NCI-H2029 (cell line): ENCODE data around the gene NELL2.
"Not testable (repeated sequence)": the region's sequence is repeated elsewhere in the genome, so short reads cannot be mapped to it uniquely, and the experiment has no call there.

Experiments used
- DNase-seq: peaks from one replicate; lab custom pipeline; 2025; lab: John Stamatoyannopoulos, UW

Gene NELL2

DNA sequence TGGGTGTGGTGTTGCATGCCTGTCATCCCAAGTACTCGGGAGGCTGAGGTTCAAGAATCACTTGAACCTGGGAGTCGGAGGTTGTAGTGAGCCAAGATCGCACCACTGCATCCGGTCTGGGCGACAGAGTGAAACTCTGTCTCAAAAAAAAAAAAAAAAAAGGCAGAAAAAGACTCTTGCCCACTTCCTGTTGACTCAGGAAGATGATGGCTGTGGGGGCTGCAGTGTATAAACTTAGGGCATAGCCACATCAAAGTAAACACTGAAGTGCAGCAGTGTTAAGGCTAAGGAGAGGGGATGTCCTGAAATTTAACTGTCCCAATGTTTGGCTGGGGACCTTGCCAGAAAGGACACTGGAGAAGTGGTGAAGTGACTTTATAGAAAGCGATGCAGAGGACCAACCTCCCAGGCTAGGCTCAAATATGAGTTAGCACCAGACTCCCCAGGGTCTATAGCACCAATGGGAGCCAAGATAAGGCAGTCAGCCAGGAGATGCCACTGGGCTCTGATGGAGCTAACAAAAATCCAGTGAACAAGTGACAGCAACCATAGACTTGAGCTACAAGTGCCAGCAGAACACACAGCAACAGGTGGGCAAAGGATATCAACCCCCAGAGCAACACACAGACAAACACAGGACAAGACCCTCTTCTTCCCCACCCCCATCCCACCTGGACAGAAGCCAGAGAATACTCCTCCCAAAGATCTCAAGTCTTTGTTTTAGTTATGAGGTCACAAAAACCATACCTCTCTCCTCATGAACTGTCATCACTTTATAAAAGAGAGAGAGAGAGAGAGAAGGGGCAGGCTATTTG, 28.0 kb downstream of the NELL2 start:
- no peak for DNase-seq

DNA sequence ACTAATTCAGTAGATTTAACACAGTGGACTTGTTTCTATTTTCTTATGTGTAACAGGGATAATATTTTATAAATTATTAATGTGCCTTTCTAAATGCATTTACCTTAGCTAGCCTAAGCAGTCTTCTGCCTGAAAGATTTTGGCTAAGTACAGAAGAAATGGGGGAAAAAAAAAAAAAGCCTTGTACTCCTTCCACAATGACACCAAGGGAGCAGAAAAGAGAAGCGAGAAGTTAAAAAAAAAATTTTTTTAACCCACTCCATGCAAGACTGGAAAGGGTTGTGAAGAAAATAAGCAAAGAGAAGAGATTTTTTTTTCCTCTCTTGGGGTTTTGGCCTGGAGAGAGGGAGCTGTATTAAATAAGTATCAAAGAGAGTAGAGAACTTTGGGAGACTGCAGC, 28.7 kb downstream of the NELL2 start:
- no peak for DNase-seq

DNA sequence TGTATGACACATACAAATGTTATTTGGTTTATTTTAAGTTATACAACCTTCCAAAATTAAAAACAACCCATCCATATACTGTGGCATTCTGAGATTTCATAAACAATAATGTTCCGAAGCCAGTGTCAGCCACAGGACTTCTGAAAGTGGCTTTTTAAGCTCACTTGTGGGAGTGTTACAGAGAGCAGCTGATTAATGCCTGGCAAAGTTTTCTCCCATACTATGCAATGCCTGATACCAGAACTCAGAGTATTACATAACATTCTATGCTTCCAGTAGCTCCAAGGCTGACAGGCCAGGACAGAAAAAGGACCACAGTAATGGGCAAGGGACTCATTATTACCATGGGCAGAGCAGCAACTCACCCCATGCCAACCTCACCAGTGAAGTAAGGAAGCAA, 29.3 kb downstream of the NELL2 start:
- DNase-seq, result no peak

DNA sequence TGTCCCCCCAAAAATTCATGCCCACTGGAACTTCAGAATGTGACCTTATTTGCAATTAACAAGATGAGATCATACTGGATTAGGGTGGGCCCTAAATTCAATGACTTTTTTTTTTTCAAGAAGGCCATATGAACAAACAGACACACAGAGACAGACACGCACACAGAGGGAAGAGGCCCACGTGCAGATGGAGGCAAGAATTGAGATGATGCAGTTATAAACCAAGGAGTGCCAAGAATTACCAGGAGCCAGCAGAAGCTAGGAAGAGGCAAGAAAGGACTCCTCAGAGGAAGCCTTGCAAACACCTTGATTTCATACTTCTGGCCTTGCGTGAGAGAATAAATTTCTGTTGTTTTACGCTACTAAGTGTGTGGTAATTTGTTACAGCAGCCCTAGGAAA, 33.4 kb downstream of the NELL2 start:
- no peak for DNase-seq

DNA sequence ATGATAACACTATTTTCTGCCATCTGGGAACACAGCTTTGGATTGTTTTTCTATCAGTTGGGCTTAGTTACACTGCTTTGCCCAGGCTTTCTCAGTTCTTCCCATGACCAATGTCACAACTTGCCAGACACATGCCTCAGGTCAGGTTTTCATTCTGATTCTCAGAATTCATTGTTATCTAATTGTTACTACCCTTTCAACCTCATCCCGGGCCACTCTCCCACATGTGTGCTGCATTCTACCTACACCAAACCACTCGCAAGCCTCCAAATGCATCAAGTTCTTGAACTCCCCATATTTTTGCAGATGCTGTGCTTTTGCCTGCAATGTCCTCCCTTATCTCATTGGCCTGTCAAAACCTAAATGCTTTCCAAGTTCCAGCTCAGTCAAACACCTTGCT, 36.3 kb downstream of the NELL2 start:
- DNase-seq, result no peak

DNA sequence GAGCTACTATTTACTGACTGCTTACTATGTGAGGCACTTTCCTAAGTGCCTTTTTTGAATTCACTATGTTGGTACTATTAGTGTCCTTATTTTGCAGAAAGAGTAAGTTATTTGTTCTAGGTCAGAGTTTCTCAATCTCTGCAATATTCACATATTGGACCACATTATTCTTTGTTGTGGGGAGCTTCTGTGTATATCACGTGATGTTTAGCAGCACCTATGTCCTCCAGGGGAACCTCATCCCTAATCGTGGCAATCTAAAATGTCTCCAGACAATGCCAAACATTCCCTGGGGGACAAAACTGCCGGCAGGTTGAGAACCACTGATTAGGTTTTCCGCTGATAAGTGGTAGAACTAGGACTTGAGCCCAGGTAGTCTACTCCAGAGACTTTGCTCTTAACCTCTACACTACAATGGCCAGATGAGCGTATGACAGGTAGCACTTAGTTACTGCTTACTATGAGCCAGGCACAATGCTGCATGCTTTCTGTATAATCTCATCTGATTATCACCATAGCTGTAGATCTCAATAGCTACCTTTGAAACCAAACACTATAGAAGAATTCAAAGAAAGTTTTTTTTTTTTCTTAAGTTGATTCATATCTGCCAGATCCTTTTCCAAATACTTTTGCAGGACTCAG, 38.9 kb downstream of the NELL2 start:
- DNase-seq, result no peak

DNA sequence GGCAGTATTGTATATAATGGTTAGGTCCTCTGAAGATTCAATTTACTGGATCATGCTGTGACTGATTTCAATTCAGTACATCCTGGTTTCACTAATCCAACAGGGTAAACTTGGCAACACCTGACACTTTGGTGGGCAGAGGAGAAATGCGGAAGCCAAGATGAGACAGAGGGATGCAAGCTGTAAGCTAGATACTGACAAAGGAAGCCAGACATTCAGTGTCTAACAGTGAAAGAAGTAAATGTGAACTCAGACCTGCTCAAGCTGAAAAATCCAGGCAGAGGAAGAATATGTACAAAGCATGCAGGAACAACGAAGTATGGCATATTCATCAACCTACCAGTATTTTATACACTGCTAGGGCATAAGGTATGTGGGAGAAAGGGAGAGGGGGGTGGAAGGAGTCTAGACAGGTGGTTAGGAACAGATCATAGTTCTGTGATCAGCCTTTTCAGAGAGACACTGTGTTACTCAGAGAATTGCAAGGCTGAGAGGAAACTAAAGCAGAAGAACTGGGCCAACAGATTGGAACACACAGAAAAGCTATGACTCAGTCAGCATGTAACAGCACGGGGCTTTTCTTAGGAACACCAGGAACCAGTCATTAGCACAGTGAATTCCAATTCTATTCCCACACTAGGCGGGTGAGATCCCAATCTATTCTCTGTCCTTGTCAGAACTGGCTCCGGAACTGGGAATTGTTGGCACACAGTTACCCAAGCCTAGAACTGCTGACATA, 40.3 kb downstream of the NELL2 start:
- no peak for DNase-seq

DNA sequence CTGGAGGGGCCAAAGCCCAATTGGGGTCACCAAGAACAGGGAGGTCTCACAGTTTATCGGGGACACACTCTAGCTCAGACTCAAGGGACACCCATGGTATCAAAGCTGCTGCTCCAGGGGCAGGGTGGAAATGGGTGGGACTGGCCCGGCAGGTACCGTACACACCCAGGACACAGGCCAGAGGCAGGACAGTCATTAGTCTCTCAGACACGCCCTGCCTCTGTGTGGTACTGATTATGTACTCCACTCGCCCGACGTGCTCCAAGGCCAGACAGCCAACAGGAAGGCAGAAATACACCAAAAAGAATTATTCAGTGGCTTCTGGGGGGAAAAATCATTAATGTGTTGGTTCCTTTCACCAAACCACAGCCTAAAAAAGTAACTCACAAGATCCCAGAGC, 41.1 kb downstream of the NELL2 start:
- not testable (repeated sequence) for DNase-seq

DNA sequence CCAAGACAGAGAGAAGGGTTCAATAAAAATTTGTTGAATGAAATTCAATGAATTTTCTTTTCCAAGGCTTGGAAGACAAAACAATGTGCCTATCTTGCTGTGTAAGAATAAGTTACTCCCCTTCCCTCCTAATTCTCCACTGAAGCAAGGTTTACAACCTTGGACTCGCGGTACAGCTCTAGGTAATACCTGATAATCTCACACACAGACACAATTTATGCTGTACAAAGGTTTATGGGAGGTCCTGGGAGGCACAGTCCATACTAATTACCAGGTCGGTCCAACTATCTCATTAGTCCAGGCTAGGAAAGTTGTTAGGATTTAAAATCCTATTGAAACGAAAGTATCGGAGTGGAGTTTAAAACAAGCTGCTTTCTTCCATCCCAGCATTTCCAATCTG, 42.6 kb downstream of the NELL2 start:
- DNase-seq, result no peak

DNA sequence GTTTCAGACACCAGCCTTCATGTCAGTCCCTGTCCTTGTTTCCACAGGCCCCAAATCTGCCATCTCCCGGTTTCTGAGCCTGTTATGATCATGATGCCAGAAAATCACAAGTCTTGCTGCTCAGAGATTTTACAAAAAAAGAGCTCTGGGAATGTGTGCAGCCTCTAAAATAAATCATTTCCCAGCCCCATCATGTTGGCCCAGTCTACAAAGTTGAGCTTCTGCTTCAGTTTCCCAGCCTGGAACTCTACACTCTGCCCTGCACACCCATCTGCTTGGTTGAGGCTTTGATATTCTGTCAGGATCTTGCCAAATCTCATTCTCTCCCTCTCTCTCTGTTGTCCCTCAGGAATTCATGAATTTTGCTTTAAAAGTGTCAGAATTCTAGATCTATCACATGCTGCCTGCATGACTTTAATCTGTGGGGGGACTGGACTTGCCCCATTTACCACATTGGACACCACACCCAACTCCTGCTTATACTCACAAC, 45.5 kb downstream of the NELL2 start:
- no peak for DNase-seq

DNA sequence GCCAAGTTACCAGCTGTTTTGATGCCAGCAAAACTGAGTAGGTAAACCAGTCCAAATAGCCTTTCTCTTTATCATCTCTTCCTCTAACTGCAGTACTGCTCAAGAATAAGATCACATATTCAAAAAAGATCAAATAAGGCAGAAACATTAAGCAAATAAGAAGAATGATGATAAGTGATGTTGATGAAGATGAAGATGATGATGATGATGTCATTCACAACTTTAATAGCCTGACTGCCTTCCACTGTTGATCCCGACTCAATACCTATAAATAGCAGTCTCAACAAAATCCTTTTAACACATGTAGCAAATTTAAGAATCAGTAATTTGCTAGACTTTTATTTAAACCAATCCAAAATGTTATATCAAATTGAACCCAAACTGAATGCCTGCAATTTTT, 47.1 kb downstream of the NELL2 start:
- DNase-seq, result no peak

DNA sequence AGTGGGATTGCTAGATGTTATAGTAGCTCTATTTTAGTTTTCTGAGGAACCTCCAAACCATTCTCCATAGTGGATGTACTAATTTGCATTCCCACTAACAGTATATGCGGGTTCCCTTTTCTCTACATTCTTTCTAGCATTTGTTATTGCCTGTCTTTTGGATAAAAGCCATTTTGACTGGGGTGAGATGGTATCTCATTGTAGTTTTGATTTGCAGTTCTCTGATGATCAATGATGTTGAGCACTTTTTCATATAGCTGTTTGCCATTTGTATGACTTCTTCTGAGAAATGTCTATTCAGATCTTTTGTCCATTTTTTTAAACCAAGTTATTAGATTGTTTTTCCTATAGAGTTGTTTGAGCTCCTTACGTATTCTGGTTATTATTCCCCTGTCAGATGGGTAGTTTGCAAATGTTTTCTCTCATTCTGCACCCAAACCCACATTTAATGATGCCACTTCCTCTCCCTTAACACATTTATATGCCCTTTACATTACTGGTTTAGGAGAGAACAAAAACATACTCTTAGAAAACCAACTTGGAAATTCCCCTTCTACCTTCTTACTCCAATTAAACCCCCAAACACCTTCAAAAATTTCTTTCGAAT, 48.2 kb downstream of the NELL2 start:
- no peak for DNase-seq

DNA sequence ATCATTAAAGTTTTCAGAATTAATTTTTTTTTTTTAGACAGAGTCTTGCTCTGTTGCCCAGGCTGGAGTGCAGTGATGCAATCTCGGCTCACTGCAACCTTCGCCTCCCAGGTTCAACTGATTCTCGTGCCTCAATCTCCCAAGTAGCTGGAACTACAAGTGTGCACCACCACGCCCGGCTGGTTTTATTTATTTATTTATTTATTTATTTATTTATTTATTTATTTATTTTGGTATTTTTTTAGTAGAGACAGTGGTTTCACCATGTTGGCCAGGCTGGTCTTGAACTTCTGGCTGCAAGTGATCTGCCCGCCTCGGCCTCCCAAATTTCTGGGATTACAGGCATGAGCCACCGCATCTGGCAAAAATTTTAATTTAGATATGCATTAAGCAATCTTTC, 54.4 kb downstream of the NELL2 start:
- DNase-seq, result not testable (repeated sequence)

DNA sequence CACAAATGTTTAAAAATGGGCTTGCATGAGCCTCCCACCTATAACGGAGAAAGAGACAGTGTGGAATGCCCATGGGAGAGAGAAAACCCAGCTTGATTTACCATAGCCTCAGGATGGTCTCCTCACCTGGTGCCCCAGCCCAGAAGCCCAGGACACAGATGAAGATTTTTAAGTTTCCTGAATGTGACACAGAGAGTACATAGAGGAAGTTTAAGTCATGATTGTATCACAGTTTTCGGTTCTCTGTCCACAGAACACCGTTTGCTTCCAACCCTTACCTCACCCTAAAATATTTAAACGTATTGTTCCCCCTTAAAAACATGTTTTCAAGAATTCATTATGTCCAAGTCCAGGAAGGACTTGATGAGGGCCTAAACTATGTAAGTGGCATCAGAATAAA, 56.2 kb downstream of the NELL2 start:
- no peak for DNase-seq

DNA sequence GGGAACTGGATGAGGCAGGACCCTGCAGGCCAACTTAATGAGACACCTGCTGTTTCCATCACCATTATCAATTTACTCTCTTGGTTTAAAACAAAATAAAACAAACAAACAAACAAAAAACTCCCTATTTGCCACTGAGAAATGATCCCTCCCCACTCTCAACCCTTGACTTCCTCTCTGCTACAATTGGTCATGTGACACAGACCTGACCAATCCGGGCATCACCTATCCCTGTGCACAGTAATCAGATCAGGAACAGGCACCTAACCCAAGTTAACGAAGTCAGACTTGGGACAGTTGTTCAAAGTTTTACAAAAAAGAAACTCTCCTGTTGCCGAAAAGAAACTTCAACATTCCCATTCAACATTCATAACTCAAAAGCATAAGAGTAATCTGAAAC, 58.4 kb downstream of the NELL2 start:
- no peak for DNase-seq

DNA sequence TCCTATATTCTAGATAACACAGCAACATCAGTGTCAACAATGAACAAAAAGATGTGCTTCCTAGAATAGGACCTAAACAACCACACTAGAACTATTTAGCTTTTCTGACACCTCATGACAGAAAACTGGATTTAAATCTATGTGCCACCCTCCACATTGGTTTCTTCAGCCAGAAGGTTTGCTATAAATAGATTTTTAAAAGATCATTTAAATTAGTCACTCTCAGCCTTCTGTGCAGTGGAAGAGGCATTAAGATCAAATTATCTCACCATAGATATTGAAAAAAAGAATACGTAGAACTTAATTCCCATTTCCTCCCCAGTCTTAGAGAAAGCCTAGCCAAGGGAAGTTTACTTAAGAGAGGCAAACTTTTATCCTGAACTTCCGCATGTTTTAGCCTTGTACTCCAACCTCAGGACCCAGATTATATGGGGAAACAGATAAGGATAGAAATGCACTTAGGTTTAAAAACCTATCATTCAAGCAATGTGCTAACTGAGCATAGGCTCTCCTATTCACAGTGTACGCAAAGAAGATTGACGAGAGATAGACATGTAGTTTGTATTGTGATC, 59.6 kb downstream of the NELL2 start:
- DNase-seq, result no peak

DNA sequence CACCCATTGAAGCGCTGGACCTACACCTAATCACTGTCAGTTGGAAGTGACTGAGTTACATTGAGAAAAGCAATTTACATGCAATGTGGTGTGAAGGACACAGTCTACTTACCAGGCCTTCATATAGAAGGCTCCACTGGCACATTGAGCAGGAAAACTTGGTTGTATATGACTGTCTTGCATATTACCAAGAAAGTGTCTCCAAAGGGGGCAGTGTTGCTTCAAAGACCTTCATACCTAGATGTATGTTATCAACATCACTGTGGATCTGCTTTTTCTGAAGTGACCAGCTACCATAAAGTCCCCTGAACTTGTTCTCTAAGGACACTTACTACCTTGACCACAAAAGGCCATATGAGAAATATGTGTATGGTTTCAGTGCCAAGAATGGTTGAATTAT, 64.1 kb downstream of the NELL2 start:
- DNase-seq, result no peak

DNA sequence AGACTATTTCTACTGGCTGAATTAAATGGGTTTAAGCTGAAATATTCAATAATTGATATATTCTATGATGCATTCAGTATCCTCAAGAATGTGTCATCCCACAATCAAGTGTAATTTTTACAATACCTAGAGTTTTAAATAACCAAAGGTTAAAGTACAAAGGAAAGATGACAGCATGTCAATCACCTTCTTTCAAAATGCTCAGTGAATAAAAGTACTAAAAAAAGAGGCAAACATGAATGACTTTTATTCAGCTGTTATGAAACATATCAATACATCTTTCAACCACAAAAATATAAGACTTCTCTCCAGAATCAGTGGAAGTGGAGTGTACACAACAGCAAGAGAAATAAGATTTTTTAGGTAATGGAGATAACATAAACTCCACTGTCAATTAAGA, 72.0 kb downstream of the NELL2 start:
- DNase-seq, result no peak

DNA sequence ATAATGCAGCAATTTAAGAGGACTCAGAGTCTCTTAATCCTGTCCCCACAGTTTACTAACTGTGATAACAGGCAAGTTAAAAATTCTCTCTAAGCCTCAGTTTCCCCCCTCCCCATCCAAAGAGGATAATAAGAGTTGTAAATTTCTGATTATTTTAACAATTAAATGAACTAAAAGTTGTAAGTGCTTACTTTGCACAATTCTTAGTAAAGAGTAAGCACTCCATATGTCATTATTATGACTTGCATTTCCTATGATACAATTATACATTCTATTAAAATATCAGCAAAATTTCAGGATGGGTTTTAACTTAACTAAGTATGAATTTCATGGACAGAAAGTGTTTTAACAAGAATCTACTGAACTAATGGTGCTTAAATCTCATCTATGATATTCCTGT, 80.1 kb downstream of the NELL2 start:
- no peak for DNase-seq

DNA sequence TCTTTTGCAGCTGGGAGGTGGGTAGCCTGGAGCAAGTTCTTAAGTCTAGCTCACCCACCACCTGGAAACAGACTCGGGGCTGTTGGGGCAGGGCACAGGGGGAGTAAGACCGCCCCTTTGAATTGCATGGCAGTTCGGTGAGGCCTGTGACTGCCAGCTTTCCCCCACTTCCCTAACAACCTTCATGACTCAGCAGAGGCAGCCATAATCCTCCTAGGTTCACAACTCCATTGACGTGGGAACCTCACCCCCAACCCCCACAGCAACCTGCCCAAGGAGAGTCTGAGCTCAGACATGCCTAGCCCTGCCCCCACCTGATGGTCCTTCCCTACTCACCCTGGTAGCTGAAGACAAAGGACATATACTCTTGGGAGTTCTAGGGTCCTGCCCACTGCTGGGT, 87.4 kb downstream of the NELL2 start:
- no peak for DNase-seq

DNA sequence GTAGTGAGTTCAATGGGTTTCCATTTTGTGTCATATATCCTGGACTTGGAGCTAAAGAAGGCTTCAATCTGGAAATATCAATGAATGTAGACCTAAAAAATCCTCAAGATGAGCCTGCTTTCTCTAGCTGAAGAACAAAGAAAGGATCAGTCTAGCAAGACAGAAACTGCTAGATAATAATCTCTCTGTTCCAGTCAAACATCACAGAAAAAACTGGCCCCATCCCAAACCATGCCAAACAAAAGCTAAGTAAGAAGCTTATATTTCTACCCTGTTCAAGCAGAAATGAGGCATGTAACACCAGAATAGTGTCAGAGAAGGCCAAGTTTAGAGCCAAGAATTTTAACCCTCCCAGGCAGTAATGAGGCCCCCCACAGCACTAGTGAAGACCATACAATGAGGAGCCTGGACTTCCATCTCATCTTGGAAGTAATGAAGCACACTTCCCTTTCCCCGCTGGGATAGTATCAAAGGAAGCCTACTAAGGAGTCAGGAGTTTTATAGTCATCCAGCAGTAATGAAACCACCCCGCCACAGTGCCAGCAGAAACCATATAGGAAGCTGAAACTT, 95.8 kb downstream of the NELL2 start:
- DNase-seq, result no peak

DNA sequence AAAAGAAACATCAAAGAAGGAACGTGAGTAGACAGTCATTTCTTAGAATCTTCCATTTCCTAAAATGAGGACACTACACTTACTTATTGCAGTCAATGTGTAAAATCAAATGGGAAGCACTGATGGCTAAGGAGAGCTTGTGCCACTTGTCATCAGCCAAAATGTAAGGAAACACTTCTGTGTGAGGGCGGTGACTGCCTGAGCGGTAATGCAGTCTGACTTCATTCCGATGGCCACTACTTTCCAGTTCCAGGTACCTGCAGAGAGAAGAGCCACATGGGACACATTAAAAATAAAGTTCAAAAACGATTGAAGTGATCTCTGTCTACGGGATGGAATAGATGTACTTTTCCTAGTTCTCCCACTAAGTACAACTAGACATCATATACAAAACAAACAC, 96.3 kb downstream of the NELL2 start:
- DNase-seq, result no peak
